Measurements from ENCODE around the gene CLIC6.
"Not testable (repeated sequence)": the region's sequence is repeated elsewhere in the genome, so short reads cannot be mapped to it uniquely, and the experiment has no call there.

The CLIC6 gene

GRCh38 chr21:34653522-34653921, 15.3 kb upstream of the CLIC6 start:
- DNase-seq: no peak

- no peak for DNase-seq
Observed at GRCh38 chr21:34661848-34662247, 6.9 kb upstream of the CLIC6 start.

GRCh38 chr21:34667761-34668160, 1.0 kb upstream of the CLIC6 start:
- no peak for DNase-seq

GRCh38 chr21:34669149-34669879, 520 bp downstream of the CLIC6 start:
- no peak for DNase-seq

- not testable (repeated sequence) for DNase-seq
Observed at GRCh38 chr21:34669880-34670219, 1.1 kb downstream of the CLIC6 start.

GRCh38 chr21:34670220-34670961, 1.6 kb downstream of the CLIC6 start:
- no peak for DNase-seq

GRCh38 chr21:34670962-34671348, 2.2 kb downstream of the CLIC6 start:
- no peak for DNase-seq

GRCh38 chr21:34671462-34671861, 2.7 kb downstream of the CLIC6 start:
- DNase-seq: no peak

- DNase-seq: no peak
Observed at GRCh38 chr21:34671891-34672290, 3.1 kb downstream of the CLIC6 start.

GRCh38 chr21:34673006-34673405, 4.2 kb downstream of the CLIC6 start:
- DNase-seq: no peak

GRCh38 chr21:34674468-34674867, 5.7 kb downstream of the CLIC6 start:
- DNase-seq: no peak

- no peak for DNase-seq
Observed at GRCh38 chr21:34675871-34676270, 7.1 kb downstream of the CLIC6 start.

- no peak for DNase-seq
Observed at GRCh38 chr21:34679051-34679450, 10.3 kb downstream of the CLIC6 start.

GRCh38 chr21:34684174-34684876, 15.5 kb downstream of the CLIC6 start:
- DNase-seq: no peak

- DNase-seq: no peak
Observed at GRCh38 chr21:34687065-34687464, 18.3 kb downstream of the CLIC6 start.

- DNase-seq: no peak
Observed at GRCh38 chr21:34687745-34688144, 19.0 kb downstream of the CLIC6 start.

- no peak for DNase-seq
Observed at GRCh38 chr21:34688145-34688544, 19.4 kb downstream of the CLIC6 start.

GRCh38 chr21:34688715-34689114, 19.9 kb downstream of the CLIC6 start:
- DNase-seq: no peak

- no peak for DNase-seq
Observed at GRCh38 chr21:34690041-34690792, 21.4 kb downstream of the CLIC6 start.

- no peak for DNase-seq
Observed at GRCh38 chr21:34690793-34691175, 22.0 kb downstream of the CLIC6 start.

GRCh38 chr21:34691390-34692032, 22.7 kb downstream of the CLIC6 start:
- no peak for DNase-seq

- DNase-seq: no peak
Observed at GRCh38 chr21:34692458-34693020, 23.7 kb downstream of the CLIC6 start.

Data from activated CD4-positive, alpha-beta T cell treated with anti-CD3 and anti-CD28 coated beads, Interleukin-10, Interleukin-2, amounts not matched to agents 100 ng/mL and 50 ng/mL, durations not matched to agents 16 hours and 8 hours (primary cell).